NCI-H2196 (cell line): ENCODE measurements around the gene ZNF554.

Experiments
- DNase-seq: peaks from one replicate; lab custom pipeline; 2025; ENCODE audit not compliant: unreplicated experiment; lab: John Stamatoyannopoulos, UW

ZNF554 gene

DNA sequence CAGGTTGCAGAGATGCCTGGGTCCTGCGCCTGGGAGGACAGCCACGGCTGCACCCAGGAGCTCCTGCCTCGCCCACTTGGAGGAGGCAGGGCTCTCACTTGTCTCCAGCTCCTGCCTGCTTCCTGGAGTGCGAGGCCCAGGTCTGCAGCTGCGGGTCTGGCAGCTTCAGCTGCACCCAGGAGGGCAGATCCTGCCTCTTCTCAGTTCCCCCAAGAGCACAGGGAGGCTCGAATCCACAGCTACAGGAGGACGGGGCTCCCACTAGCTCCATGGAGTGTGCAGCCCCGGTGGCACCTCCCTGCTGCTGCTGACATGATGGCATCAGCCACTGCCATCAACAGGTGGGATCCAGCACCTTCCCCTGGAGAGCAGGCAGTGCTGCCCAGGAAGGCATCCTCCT lies 4.5 kb downstream of the ZNF554 start:
- DNase-seq: no peak

DNA sequence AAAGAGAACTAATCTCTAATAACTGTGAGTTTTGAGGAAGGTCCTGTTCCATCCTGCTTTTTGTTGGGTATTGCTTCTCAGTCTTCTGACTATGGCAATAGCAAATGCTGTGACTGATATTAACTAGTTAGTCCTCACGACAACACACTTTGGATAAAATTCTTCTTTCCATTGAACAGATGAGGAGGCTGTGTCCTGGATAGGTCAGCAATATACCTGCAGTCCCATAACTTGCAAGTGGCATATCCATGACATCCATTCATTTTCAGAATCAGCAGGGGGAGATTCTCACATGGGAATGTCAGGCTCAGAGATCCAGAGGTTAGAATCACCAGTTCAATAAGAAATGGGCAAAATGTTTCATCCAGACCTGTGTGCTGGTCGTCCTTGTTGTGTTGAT lies 7.4 kb downstream of the ZNF554 start:
- no peak for DNase-seq

DNA sequence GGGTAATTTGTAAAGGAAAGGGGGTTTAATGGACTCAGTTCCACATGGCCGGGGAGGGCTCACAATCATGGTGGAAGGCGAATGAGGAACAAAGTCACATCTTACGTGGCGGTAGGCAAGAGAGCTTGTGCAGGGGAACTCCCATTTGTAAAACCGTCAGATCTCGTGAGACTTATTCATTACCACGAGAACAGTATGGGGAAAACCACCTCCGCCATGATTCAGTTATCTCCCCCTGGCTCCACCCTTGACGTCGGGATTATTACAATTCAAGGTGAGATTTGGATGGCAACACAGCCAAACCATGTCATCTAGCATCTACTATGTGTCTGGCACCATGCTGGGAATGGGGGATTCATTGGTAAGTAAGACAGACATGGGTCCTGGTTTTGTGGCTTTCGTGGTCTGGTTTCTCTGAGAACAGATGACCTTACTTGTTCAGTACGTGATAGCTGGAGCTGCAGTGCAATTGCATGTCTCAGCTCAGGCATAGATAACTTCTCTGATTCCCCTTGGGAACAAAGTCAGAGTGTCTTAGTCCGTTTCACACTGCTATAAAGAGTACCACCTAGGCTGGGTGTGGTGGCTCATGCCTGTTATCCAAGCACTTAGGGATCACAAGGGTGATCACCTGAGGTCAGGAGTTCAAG lies 8.3 kb downstream of the ZNF554 start:
- DNase-seq: no peak

DNA sequence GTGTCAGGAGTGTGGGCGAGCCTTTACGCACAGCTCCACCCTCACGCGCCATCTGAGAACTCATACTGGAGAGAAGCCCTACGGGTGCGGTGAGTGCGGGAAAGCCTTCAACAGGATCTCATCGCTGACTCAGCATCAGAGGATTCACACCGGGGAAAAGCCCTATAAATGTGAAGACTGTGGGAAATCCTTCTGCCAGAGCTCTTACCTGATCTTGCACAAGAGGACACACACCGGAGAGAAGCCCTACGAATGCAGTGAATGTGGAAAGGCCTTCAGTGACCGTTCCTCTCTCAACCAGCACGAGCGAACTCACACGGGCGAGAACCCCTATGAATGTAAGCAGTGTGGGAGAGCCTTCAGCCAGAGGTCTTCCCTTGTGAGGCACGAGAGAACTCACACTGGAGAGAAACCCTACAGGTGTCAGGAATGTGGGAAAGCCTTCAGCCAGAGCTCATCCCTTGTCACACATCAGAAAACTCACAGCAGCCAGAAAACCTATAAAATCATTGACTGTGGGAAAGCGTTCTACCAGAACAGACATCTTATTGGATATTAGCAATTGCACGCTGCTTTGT lies 14.7 kb downstream of the ZNF554 start:
- no peak for DNase-seq

DNA sequence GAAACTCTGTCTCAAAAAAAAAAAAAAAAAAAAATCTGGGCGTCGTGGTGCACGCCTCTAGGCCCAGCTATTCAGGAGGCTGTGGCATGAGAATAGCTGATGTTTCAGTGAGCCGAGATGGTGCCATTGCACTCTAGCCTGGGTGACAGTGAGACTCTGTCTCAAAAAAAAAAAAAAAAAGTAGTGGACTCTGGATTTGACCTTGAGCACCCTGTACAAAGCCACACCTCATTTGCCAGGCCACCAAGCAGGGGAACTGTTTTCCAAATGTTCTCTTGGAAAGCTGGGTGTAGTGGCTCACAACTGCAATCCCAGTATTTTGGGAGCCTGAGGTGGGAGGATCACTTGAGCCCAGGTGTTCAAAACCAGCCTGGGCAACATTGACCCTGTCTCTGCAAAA lies 17.8 kb downstream of the ZNF554 start:
- DNase-seq: no peak

DNA sequence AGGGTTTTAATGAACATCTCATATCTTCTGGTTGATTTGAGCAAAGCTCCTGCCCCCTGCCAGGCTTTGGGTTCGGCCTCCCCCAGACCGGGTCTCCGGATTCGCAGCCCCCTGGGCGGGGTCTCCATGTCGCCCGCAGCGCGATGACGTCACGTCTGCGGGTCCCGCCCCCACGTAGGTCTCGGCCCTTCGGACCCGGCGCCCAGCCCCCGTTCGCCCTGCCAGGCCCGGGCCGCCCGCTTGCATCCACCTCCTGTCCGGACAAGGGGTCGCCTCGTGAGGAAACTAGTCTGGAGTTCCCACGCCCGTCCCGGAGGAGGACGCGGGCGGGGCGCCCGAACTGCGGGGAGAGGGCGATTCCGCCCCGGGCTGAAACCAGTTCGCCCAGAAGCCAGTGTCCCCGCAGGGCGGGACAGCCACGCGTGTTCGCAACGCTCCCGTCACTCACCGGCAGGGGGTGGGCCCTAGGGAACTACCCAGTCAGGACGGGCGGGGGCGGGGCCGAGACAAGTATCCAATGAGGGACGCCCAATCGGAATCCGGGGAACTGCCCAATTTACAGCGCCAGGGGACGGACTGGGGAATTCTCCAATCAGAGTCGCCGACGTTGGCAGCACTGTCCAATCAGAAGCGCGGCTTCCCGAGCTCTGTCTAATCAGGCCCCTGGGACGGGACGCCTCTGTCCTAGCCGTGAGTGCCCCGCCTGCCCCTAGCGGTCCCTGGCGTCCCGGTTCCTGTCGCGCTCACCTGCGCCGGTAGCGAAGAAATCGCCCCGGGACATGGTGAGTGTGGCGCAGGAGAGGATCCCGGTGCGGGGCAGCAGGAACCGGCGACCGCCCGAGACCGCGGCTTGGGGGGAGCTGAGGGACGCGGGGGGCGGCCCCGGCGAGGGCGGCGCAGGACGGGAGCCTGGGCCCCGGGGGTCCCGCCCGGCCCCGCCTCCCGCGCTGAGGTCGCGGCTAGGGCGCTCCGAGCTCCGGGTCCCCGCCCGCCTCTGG lies 21.4 kb downstream of the ZNF554 start, which contains the start of gene ZNF555:
Gene ZNF555, plus strand, starts transcription at position 682 of the 998 bp plus-strand sequence. Its CDS starts 98 bp downstream, at position 780.
- peak; percentile 97 for DNase-seq

DNA sequence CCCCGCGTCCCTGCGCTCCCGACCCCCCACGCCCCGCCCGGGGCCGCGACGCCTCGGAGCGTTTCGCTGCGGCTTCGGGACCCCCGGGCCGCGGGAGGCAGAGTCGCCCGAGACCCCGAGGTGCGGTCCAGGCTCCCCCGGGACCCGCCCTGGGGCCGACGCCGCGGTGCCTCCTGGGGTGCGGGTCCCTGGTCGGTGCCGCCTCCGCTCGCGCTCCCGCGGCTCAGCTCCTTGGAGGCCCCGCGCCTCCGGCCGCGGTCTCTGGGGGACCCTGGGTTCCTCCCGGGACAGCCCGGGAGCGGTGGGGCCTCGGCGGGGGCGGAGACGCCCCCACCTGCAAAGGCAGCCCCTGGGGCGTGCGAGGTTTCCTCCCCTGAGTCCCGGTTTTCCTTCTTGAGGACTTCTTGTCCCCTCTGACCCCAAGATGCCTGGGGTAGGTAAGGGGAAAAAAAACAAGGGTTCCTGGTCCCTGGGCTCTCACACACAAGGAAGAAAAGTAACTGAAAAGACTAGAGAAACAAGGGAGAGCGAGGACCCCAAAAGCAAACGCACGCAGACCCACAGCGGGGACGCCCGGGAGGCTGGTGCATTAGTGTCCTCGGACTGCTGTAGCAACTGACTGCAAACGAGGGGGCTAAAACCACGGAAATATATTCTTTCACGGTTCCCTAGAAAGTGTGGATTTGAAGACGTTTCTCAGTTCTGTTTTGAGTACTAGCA lies 22.3 kb downstream of the ZNF554 start:
- no peak for DNase-seq

DNA sequence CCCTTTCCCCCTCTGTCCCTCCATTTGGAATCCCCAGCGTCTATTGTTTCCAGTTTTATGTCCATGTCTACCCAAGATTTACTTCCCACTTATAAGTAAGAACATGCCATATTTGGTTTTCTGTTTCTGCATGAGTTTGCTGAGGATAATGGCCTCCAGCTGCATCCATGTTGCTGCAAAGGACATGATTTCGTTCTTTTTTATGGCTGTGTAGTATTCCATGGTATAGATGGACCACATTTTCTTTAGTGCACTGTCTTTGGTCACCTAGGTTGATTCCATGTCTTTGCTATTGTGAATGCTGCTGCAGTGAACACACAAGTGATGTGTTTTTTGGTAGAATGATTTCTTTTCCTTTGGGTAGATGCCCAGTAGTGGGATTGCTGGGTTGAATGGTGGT lies 25.4 kb downstream of the ZNF554 start:
- DNase-seq: no peak

DNA sequence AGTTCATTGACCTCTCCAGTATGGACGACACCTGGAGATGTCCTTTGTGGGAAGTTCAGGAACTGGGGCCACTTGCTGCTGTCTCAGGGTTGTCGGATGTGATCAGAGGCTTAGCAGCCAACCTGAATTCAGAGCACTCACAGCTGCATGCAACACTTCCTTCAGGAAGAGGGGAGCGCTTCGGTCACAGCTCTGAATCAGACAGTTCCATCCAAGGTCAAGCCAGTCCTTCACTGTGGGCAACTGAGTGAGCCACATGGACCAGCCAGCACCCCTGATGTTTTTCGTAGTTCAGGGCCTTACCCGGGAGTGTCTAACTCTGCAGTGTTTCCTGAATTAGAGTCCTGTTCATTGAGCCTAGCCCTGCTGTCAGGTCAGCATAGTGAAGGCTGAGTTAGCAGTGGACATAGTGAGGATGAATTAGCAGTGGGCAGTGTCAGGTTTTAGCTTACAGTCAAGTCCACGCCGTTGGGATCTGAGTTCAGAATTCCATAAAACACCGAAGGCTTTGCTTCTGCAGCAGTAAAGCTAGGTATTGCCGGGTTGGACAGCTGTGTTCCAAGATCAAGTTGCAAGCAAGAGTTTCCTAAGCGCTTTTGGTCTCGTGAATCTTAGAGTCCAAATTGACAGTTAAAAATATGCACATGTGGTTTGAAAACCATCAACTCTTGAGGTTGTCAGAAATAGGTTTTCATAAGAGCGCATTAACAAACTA lies 26.7 kb downstream of the ZNF554 start:
- no peak for DNase-seq

DNA sequence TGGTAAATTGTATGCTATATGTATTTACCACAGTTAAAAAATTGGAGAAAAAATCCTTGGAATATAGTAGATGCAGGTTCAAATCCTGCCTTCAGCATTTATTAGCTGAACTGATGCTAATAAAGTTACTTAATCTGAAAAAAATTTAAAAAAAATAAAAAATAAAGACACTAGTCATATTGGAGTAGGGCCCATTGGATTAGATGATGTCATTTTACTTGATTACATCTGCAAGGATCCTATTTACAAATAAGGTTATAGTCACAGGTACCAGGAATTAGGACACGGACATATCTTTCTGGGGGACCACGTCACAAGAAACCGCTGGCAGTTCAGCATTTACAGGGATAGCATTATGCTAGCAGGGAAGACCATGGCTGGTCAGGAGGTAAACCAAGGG lies 27.8 kb downstream of the ZNF554 start:
- DNase-seq: no peak

DNA sequence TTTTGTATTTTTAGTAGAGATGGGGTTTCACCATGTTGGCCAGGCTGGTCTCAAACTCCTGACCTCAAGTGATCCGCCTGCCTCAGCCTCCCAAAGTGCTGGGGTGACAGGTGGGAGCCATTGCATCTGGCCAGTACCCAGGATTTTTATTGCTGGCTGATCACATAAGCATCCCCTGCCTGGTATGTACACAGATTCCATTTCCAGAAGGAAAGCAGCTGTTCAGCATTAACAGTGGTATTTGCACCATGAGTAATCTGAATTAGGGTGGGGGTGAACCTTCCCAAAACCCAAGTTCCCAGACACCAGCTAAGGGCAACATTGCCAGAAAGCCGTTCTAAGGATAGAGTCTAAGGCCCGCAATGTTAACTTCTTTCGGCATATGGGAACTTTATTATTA lies 28.9 kb downstream of the ZNF554 start:
- no peak for DNase-seq

DNA sequence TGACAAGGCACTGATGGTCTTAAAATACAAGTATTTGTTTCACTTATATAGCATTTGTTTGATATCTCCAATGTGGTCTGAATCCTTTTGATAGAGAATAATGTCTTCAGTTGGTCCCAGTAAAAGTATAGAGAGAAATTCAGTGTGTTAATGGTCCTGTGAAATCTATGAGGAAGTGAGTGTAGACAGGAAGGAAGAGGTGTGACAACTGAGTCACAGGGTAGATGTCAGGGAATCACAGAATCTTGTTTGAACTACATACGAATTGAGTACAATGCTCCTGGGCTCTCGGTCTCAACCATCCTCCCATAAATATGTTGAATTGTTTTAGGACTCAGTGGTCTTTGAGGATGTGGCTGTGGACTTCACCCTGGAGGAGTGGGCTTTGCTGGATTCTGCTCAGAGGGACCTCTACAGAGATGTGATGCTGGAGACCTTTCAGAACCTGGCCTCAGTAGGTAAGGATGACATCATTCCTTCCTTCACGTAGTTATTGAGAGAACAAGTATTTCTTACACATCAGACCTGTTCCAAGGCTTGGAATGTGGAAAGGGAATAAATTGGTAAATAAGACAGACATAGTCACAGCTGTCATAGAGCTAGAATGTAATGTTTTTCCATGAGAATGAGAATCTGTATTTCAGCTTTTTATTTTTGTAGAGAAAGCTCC lies 30.7 kb downstream of the ZNF554 start:
- DNase-seq: no peak

DNA sequence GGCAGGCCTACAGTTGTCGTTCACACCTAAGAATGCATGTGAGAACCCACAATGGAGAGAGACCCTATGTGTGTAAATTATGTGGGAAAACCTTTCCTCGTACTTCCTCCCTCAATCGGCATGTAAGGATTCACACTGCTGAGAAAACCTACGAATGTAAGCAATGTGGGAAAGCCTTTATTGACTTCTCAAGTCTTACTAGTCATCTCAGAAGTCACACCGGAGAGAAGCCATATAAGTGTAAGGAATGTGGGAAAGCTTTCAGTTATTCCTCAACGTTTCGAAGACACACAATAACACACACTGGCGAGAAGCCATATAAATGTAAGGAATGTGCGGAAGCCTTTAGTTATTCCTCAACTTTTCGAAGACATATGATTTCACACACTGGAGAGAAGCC lies 32.9 kb downstream of the ZNF554 start:
- no peak for DNase-seq

DNA sequence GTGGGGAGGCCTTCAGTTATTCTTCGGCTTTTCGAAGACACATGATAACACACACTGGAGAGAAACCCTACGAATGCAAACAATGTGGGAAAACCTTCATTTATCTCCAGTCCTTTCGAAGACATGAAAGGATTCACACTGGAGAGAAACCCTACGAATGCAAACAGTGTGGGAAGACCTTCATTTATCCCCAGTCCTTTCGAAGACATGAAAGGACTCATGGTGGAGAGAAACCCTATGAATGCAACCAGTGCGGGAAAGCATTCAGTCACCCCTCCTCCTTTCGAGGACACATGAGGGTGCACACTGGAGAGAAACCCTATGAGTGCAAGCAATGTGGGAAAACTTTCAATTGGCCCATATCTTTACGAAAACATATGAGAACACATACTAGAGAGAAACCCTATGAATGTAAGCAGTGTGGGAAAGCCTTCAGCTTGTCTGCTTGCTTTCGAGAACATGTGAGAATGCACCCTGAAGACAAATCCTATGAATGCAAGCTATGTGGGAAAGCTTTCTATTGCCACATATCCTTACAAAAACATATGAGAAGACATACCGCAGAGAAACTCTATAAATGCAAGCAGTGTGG lies 33.4 kb downstream of the ZNF554 start:
- no peak for DNase-seq

DNA sequence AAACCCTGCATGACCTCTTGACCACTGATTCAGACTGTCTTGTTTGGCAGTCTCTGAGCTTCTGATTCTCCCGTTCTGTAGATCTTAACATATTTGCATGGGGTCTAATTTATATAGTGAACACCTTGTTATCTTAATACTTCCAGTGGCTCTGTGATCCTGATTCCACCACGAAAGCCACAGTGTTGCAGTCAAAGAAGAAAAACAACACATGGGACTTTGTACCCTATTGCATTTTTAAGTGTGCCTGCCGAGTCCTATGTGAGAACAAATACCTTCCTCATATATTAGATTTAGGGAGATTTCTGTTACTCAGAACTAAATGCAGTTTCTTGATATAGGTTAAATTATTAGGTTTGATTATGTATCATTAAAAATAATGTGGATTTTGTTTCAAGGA lies 35.2 kb downstream of the ZNF554 start:
- no peak for DNase-seq

DNA sequence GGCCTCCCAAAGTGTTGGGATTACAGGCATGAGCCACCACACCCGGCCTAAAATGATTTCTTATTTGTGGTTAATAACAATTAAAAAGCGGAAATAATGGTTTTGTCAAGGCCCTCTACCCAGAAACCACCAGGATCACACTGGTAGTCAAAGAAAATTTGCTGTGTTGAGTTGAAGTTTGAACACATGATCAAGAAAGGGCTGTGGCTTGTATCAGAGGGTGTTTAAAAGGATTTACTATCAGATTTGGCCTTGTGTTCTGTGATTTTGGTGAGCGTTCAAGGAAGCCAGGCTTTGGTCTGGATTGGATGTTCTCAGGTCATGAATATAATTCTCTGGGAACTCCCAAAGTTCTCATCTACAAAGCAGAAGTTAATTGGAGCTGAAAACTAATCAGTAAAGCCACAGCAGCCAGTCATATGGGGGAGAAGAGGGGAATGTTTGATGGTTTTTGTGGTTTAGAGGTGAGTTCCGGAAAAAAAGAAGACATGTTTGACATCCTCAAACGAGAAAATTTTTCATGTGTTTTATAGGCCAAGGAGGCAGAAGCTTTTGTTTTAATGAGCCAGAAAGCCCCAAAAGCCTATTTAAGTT lies 36.9 kb downstream of the ZNF554 start:
- DNase-seq: no peak

DNA sequence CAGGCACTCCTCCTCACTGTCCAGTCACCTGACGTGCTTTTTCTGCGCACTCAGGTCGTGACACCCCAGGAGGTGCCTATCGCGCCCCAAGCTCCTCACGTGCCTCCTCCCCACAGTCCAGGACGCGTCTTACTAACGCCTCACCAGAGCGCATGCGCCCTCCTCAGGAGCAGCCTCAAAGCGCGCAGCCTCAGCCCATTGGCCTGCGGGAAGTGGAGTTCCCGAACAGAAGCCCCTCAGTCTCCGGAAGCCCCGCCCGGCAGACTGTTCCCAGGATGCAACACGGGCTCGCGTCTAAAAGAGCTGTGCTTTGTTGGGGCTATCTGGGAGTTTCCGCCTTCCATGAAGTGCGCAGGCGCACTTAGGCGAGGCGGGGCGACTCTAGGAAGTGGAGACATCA lies 39.2 kb downstream of the ZNF554 start:
- no peak for DNase-seq

DNA sequence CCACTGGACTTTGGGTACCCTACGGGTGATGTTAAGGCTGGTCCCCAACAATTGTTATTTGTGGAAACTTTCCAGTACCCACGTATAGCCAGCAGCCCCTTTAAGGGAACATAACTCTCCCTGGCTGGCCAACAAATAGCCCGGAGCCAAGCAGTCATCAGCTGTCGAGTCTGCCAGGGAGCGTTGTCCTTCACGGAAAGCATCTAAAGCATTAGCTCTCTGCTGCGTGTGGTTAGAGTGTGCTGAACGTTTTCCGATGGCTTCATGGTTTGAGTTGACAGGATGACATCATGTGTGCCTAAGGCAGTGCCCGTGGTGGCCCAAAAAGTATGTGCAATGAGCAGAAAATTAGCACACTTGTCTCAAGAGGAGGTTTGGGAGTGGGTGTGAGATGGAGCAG lies 44.1 kb downstream of the ZNF554 start:
- DNase-seq: no peak

DNA sequence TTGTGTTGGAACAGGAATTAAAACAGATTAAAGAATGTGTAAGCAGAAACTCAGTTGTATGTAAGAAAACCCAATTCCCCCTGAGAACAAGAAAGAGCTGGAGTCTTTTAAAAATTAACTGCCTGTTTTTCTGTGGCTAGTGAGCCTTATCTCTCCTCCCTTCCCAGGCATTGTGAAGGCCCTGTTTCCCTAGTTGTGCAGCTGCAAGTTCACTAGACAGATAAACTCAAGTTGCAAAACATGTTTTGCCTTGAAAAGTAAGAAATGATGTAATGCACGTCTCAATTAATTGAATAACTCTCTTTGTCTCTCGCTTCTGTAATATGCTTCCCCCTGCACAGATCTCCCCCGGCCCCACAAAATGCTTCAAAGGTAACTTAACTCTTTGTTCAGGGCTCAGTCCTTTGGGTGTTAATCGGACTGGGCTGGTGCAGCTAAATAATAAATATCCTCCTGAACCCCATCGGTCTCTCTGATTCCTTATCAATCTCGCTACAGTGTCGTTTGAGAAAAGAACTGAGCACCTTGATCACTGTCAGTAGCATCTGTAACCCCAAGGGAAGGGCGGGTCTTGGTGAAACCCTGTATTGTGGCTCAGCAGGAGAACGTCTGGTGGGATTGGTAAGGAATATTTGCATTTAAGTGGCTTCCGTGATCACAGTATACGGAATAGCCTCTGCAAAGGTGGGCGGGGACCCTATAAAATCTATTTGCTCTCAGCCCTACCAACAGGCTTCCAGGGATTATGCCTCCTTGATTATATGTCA lies 45.8 kb downstream of the ZNF554 start:
- DNase-seq: no peak
